Measurements from ENCODE around the gene RPS6KC1.

Gene RPS6KC1

GRCh38 chr1:213242883-213243282 is 191.8 kb downstream of the RPS6KC1 start:
- no peak for DNase-seq (ENCODE audit: low read depth)

GRCh38 chr1:213244664-213245091 is 193.6 kb downstream of the RPS6KC1 start:
- DNase-seq (ENCODE audit: low read depth) = peak; percentile 2

DNA sequence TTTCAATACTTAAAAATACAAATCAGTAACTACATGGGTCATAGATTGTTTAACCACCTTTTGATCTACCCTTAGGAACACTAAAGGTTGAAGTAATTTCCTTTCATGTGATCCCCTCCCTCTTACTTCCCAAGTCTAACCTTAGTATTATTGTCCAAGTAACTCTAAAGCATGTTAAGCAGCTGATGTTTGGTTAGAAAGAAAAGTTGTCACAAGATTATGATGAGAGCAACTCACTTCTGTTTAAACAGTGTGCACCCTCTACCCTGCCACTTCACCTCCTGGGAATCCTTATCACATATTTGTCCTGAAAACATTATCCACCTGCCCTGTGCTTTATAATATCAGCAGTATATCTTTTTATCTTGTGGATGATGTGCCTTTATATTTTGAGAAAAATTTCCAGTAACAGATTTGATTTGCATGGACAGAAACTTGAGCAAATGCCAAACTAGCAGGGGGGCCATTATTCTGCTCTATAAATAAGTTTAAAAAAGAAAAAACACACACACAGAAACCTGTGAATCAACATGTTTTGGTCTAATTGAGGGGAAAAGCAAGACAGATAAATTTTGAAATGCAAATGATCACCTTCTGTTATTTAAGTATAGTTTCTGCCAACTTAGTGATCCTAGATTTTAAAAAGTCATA is 194.3 kb downstream of the RPS6KC1 start:
- no peak for DNase-seq (ENCODE audit: low read depth)

DNA sequence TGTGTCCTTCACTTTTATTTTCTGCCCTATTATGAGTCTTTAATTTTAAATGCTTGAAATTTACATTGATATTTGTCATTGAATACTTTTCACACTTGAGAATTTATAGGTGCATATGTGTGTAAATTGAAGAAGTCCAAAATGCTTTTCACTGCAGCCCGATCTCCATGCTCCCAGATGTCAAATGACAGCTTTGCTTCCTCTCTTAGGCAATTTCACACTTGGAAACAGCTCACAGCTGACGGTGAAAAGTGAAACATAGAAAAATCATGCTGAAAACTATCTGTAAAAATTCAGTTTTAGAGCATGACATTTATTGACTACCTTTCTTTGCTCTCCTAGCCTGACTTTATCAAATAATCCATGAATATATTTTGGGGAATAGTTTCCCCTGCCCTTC is 196.0 kb downstream of the RPS6KC1 start:
- DNase-seq (ENCODE audit: low read depth) = no peak

DNA sequence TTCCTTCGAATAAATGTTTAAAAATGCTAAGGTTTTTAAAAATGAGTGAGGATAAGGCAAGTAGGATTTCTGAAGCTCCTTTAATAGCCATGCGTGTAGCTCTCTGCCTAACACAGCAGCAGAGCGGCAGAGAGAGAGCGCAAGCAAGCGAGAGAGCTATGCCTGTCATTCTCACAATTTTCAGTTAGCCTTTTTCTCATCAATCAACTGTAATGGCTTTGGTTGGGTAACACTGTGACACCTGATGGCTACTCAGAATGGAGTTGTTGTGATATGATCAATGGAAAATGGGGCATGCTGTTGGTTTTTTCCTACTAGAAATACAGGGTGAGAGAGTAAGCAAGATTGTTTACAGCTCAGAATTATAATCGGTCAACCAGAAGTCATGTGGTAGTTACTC is 198.4 kb downstream of the RPS6KC1 start:
- no peak for DNase-seq (ENCODE audit: low read depth)

GRCh38 chr1:213250041-213250440 is 199.0 kb downstream of the RPS6KC1 start:
- no peak for DNase-seq (ENCODE audit: low read depth)

GRCh38 chr1:213250446-213250845 is 199.4 kb downstream of the RPS6KC1 start:
- no peak for DNase-seq (ENCODE audit: low read depth)

GRCh38 chr1:213251972-213252371 is 200.9 kb downstream of the RPS6KC1 start:
- DNase-seq (ENCODE audit: low read depth) = no peak

GRCh38 chr1:213256438-213257087 is 205.5 kb downstream of the RPS6KC1 start:
- DNase-seq (ENCODE audit: low read depth) = no peak

DNA sequence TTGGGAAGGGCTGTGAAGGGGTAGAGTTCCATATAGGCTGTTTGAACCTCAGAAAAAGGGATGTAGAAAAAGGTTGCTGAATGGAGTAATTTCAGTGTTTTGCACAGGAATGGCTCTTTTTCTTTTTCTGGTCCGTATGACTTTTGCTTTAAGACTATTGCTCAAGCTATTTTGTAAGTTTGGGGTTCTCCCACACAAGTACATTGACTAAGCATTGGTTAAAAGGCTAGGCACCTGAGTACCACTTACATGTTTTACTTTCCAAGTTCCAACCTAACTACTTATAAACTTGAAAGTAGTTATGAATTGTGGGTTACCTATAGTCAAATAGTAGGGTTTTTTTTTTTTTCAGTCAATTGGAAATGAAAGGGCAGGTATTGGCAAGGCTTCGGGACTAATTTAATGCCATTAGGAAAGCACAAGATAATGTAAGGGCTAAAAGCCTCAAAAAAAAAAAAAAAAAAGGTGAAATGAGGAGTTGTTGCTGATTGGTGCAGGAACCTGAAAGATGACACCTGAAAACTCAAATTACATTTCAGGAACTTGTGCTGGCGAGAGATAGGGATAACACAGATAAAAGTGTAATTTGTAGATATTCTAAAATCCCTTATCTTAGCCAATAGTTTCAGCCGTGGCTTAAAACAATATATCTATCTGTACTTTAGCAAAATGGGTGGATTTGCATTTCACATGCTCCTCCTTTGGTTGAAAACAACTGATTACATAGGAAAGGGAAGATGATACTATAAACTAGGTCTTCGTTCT is 209.5 kb downstream of the RPS6KC1 start:
- DNase-seq (ENCODE audit: low read depth) = no peak

DNA sequence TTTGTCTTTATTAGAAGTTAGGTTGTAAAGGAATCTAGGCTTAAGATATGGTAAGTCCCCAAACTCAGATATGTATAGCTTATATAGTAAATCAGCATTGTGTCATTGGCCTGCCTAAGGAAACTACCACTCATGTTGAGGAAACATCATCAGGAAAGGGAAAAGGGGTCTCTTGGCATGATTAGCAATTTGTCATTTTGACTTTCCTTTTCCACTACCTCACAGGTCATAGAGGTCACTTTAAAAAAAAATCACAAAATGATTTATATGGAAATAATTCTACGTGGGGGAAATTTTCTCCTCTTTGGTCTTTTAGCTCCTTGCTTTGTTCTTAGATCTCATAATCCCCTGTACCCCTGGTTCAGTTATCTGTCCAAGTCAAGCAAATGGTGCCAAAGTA is 213.5 kb downstream of the RPS6KC1 start:
- DNase-seq (ENCODE audit: low read depth) = no peak

DNA sequence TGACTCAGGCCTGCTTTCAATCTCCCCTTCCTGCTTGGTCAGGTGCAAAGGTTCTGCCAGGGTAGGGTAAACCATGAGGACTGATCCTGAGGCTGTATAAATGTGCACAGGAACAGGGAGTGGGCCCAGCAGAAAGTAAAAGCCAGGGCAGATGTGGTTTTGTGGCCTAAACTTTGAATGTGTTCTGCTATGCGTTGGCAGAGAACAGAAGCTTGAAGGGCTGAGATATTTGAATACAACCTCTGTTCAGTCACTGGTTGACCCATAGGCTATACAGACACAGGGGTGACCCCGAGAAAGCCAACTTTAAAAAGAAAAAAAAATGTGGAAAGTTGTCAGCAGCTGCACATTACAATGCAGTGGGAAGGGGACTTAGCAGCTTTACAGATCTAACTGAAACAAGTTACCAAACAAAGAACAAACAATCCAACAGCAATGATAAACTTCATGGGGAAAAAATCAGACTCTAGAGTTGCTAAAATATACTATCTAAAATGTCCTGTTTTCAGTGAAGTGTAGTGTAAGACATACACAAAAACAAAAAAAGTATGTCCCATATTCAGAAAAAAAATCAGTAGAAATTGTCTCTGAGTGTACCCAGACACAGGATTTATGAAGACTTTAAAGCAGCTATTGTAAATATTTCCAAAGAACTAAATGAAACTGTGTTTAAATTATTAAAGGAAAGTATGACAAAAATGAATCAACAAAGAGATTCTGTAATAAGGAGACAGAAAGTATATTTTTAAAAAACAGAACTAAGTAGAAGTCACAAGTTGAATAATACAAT is 216.1 kb downstream of the RPS6KC1 start:
- DNase-seq (ENCODE audit: low read depth) = no peak

GRCh38 chr1:213268221-213268620 is 217.2 kb downstream of the RPS6KC1 start:
- no peak for DNase-seq (ENCODE audit: low read depth)

- DNase-seq (ENCODE audit: low read depth) = no peak
Observed at GRCh38 chr1:213269829-213270228, 218.8 kb downstream of the RPS6KC1 start.

DNA sequence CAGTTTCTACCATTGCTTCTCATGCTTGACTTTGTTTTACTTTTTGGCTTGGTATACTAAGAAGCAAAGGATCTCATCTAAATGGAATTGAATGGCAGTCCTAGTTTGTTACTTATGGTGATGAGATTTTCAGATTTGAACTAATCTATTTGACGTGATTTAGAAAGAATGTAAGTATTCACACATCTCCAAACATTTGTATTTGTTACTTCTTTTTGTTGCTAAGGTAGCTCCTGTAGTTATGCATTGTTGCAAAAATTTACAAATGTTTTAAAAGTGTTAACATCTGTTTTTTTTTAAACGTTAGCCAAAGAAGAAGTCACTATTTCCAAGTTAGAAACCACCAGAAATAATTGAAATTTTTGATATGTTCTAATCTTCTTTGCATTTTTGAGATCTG is 222.5 kb downstream of the RPS6KC1 start:
- no peak for DNase-seq (ENCODE audit: low read depth)

- no peak for DNase-seq (ENCODE audit: low read depth)
Observed at GRCh38 chr1:213274140-213274539, 223.1 kb downstream of the RPS6KC1 start.

GRCh38 chr1:213275293-213275692 is 224.3 kb downstream of the RPS6KC1 start:
- no peak for DNase-seq (ENCODE audit: low read depth)

GRCh38 chr1:213276236-213276635 is 225.2 kb downstream of the RPS6KC1 start:
- DNase-seq (ENCODE audit: low read depth) = no peak

GRCh38 chr1:213277036-213277435 is 226.0 kb downstream of the RPS6KC1 start:
- DNase-seq (ENCODE audit: low read depth) = no peak

GRCh38 chr1:213279410-213279809 is 228.4 kb downstream of the RPS6KC1 start:
- no peak for DNase-seq (ENCODE audit: low read depth)

DNA sequence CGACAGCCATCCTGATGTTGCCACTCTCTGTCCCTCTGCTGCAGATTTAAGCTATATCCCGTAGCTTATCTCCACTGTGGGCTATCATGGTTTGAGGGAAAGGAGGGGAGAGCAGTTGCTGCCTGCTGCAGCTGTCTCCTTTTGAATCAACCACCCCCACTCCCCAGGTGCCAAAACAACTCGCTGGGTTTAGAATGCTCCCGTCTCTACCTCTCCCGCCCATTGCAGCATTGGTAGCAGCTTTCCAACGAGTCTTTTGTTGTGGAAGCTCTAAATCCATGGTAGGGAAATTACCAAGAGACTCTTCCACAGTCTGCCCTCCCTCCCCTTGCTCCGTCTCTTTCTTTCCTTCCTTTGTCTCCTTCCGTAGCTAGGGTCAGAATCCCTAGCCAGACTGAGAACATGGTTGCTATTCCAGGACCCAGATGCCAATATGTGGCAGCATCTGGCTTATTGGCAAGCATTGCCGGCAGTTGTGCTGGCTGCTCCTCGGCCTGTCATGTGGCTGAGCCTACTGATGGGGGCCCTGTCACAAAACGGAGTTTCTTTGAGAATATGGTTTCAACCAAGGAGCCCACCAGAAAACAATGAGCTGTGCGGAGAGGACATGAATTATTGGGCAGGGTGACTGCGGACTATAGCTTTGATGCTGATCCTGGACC is 230.7 kb downstream of the RPS6KC1 start:
- DNase-seq (ENCODE audit: low read depth) = no peak

- DNase-seq (ENCODE audit: low read depth) = no peak
Observed at GRCh38 chr1:213284626-213285025, 233.6 kb downstream of the RPS6KC1 start.

Data from activated T-cell treated with anti-CD3 and anti-CD28 coated beads for 24 hours (primary cell).